ENCODE measurements around the gene TASOR2. TPM values are rescaled to one million over a fixed set of nuclear protein-coding genes. Genes with fewer than 3 reads are reported as not detected.

Gene TASOR2
- total RNA-seq, 1 donor from 2014 or later, result 62.6 TPM

DNA sequence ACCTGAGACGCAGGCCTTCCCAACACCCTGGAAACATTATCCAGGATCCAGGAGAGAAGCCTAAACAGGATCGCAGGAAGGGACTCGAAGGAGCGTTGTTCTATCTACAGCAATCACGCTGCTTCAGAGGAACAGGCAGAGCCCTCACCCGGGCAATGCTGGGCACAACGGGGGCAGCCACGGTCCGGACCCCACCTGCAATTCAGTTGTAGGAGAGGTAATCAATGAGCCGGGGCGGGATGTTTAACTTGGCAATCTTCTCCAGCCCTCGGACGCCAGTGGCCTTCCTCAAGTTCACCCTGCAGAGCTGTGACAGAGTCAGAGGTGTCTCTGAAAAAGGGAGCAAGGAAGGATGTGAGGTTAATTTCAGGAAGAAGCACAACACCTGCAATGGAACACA, 44.1 kb upstream of the TASOR2 start:
- H3K27ac Mint-ChIP-seq (ENCODE audit: unreplicated experiment), result no peak overlapping the region
- H3K36me3 Mint-ChIP-seq (ENCODE audit: low read depth), result peaks cover 26% of the 10 kb centered on the region
- TF ChIP-seq CTCF (IDR thresholded peaks at IDR 0.05), result no peak

DNA sequence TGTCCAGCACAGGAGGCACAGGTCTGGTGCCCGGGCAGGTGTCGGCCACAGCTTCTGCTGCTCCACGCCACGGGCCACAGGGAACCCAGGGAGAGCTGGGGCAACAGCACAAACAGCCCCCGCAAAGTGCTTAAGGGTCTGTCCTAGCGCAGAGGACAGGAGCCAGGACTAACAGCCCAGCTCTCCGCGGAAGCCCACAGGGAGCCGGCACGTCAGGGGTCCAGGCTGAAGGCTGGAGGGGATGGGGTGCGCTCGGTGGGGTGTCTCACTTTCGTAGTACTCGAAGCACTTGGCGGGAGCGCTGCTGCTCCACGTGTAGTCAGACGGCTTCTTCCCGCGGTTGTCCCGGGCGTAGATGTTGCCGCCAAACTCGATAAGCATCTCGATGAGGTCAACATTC, 43.1 kb upstream of the TASOR2 start:
- Mint-ChIP-seq H3K9me3 (ENCODE audit: low read depth) (no peaks in the 10 kb centered on the region), H3K27me3 (ENCODE audit: low read depth) (no peaks in the 10 kb centered on the region), H3K4me1 (ENCODE audit: low read depth) (no peaks in the 10 kb centered on the region), H3K4me3 (ENCODE audit: unreplicated experiment) (no peak overlapping the region), H3K27ac (ENCODE audit: unreplicated experiment) (no peak overlapping the region), H3K36me3 (ENCODE audit: low read depth) (peaks cover 26% of the 10 kb centered on the region)
- no peak for TF ChIP-seq CTCF (IDR thresholded peaks at IDR 0.05)
- DNase-seq (ENCODE audit: low spot score), result no peak

More for the DNA sequence above, 44.1 kb upstream of the TASOR2 start:
- Mint-ChIP-seq H3K9me3 (ENCODE audit: low read depth) (no peaks in the 10 kb centered on the region), H3K27me3 (ENCODE audit: low read depth) (no peaks in the 10 kb centered on the region), H3K4me1 (ENCODE audit: low read depth) (no peaks in the 10 kb centered on the region), H3K4me3 (ENCODE audit: unreplicated experiment) (no peak overlapping the region)
- DNase-seq (ENCODE audit: low spot score), result no peak

GRCh38 chr10:5643346-5644067, 41.1 kb upstream of the TASOR2 start:
- no peak for DNase-seq (ENCODE audit: low spot score)
- TF ChIP-seq CTCF (IDR thresholded peaks at IDR 0.05), result no peak
- Mint-ChIP-seq H3K9me3 (ENCODE audit: low read depth) (no peaks in the 10 kb centered on the region), H3K27me3 (ENCODE audit: low read depth) (no peaks in the 10 kb centered on the region), H3K27ac (ENCODE audit: unreplicated experiment) (no peak overlapping the region), H3K4me3 (ENCODE audit: unreplicated experiment) (no peak overlapping the region), H3K4me1 (ENCODE audit: low read depth) (no peaks in the 10 kb centered on the region), H3K36me3 (ENCODE audit: low read depth) (peaks cover 30% of the 10 kb centered on the region)

DNA sequence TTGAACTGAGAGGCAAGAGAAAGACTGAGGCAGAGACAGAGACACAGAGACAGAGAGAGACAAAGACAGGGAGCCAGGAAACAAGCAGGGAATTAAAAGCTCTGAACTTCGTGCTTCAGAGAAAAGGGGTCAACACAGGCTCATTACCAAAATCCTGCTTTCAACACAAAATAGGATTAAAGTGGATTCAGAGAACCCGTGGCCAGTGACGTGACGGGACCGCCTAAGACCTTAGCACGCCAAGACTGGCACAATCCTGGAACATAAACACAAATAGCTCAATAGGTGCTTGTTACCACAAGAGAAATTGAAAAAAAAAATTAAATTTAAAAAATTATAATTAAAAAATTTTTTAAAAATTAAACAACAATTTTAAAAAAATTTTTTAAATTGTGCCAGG, 39.7 kb upstream of the TASOR2 start:
- H3K27ac Mint-ChIP-seq (ENCODE audit: unreplicated experiment), result no peak overlapping the region

DNA sequence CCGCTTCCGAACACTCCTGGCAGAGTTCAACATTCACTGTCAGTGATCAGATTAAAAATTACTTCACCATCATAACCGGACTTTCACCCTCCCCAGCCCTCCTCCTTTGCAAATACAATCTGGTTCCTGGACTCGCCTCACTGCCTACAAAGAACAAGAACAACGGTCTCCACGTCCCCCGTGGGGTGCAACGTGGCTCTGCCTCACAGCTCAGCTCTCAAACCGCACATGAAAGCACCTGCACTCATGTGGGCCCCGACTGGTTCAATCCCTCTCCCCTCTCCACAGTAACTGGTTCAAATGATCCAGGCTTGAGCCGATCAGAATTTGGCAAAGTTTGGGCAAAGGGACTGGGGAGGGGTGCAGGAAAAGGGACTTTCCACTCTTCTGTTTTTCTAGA, 39.3 kb upstream of the TASOR2 start:
- TF ChIP-seq CTCF (IDR thresholded peaks at IDR 0.05), result no peak
- no peaks in the 10 kb centered on the region for H3K9me3 Mint-ChIP-seq (ENCODE audit: low read depth)
- H3K36me3 Mint-ChIP-seq (ENCODE audit: low read depth), result peaks cover 35% of the 10 kb centered on the region
- no peaks in the 10 kb centered on the region for H3K4me1 Mint-ChIP-seq (ENCODE audit: low read depth)
- no peak for DNase-seq (ENCODE audit: low spot score)
- H3K4me3 Mint-ChIP-seq (ENCODE audit: unreplicated experiment), result no peak overlapping the region
- H3K27me3 Mint-ChIP-seq (ENCODE audit: low read depth), result no peaks in the 10 kb centered on the region
- no peak overlapping the region for H3K27ac Mint-ChIP-seq (ENCODE audit: unreplicated experiment)

More for the DNA sequence above, 39.7 kb upstream of the TASOR2 start:
- Mint-ChIP-seq H3K4me3 (ENCODE audit: unreplicated experiment) (no peak overlapping the region), H3K4me1 (ENCODE audit: low read depth) (no peaks in the 10 kb centered on the region), H3K9me3 (ENCODE audit: low read depth) (no peaks in the 10 kb centered on the region), H3K27me3 (ENCODE audit: low read depth) (no peaks in the 10 kb centered on the region), H3K36me3 (ENCODE audit: low read depth) (peaks cover 34% of the 10 kb centered on the region)
- TF ChIP-seq CTCF (IDR thresholded peaks at IDR 0.05), result no peak
- no peak for DNase-seq (ENCODE audit: low spot score)
